Measurements from ENCODE around the gene FLII.
"Not testable (repeated sequence)": the region's sequence is repeated elsewhere in the genome, so short reads cannot be mapped to it uniquely, and the experiment has no call there.

FLII gene

GRCh38 chr17:18238299-18238698 is 20.2 kb downstream of the FLII start:
- DNase-seq: no peak

- no peak for DNase-seq
These were observed 21.1 kb downstream of the FLII start for GRCh38 chr17:18237461-18237860.

GRCh38 chr17:18236494-18236893 is 22.0 kb downstream of the FLII start:
- DNase-seq: no peak

DNA sequence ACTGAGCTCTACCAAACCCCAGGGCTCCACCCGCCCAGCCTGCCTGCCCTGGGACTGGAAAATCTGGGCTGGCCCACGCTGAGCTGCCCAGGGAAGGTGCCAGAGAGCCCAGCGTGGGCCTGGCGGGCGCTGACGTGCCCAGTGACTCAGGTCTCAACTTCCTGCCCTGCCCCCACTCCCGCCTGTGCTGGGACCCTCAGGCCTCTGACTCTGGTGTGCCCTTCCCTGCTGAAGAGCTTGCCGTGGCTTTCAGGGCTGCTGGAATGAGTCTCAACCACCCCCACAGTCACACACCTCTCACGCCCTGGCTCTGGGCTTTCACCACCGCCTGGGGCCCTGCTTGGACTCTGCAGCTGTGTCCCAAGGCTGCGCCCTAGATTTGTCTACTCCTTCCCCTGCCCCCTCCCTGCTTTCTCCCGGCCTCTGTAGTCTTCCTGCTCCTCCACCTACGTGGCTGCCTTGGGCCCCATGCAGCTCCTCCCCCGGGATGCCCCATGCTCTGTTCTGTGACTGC is 22.7 kb downstream of the FLII start:
- no peak for DNase-seq

DNA sequence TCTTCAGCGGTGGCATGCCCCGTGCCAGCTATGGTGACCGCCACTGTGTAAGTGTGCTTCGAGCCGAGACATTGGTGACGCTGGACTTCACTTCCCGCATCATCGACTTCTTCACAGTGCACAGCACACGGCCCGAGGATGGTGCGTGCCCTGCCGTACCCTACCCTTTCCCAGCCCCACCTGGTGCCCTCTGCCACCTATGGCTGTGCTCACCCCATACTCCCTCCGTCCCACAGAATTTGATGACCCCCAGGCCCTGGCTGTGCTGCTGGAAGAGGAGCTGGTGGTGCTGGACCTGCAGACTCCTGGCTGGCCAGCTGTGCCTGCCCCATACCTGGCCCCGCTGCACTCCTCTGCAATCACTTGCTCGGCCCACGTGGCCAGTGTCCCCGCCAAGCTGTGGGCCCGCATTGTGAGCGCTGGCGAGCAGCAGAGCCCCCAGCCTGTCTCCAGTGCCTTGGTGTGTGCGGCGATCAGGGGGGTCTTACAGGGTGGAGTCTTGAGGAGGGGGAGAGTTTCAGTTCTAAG is 23.6 kb downstream of the FLII start:
- no peak for DNase-seq

GRCh38 chr17:18233803-18234518 is 24.6 kb downstream of the FLII start:
- no peak for DNase-seq

- no peak for DNase-seq
These were observed 27.4 kb downstream of the FLII start for GRCh38 chr17:18231164-18231563.

DNA sequence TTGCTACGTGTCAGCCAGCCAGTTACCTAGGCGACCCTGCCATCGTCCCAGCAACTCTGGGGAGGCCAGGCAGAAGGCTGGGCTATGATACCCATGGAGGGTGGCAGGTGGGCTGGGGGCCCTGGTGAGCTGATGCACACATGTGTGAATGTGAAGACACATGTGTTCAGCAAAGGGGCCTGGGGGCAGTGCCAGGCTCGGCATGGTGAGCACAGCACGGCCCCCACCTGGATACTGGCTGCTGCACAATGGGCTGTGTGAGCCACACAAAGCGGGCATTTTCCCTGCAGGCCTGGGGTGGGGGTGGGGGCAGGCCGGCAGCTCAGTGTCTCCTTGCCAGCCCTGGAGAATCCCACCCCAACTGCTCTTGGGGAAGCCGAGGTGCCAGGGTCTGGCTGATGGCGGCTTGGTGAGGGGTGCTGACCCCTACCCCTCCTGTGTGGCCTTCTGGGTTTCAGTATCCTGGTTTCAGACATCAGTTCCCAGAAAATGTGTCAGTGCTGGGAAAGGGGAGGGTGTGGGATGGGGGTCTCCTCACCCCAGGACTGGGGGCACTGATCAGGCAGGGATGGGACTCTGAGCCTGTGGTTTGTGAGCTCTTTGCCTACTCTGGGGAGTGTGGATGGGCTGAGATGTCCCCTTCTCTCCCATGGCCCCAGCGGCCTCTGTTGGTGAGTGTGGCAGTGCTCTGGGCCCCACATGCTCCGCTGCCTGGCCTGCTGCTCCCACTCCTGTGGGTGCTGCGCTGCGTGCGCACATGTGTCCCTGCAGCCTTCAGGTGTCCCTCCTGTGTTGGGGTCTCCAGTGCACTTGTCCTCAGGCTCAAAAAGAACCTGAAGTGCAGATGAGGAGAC is 28.0 kb downstream of the FLII start:
- no peak for DNase-seq

DNA sequence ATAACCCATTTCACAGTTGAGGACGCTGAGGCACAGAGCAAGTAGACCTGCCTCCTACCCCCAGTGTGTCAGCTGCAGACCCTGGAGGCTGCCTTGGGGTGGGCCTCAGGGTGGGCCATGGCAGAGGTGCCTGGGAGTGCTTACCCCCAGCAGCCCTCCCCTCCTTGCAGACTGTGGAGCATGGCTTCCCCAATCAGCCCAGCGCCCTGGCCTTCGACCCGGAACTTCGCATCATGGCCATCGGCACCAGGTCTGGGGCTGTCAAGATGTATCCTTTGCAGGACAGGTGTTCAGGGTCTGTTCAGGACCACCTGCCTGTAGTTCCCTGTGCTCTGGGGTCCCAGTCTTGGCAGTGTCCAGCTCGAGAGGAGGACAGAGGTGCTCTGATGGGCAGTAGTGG is 28.8 kb downstream of the FLII start:
- DNase-seq: no peak

DNA sequence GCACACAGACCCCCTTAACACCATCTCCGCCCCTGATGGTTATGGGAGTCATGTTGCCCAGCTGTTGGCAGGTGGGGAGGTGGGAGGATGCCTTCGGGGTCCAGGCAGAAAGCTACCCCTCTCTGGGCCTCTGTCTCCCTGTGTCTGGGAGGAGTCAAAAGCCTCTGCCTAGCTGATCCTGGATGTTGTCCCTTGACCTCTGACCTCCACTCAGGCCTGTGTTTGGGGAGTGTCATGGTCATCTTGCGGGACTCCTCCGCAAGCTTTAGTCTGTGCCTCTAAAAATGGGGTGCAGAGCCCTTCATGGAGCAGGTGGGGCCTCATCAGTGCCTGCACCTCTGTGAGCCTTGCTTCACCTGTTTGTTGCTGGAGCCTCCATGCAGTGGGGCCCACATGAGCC is 29.3 kb downstream of the FLII start:
- no peak for DNase-seq

DNA sequence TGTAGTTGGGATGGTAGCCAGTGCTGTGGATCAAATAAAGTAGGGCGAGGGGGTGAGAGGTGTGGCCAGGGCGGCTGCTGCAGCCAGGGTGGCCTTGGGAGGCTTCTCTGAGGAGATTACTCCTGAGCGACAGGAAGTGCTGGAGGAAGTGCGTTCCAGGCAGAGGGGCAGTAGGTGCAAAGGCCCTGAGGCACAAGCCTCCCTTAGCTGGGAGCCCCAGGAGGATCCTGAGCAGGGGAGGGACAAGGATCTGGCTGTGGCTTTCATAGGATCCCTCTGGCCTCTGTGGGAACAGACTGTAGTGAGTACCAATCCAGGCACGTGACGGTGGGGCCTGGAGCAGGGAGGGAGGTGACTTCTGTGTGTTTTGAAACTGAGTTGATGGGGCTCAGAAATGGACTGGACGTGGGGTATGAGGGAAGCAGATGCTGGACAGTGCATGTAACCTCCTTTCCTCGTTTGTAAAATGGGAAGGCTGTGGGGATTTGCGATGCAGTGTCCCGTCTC is 30.3 kb downstream of the FLII start:
- no peak for DNase-seq

DNA sequence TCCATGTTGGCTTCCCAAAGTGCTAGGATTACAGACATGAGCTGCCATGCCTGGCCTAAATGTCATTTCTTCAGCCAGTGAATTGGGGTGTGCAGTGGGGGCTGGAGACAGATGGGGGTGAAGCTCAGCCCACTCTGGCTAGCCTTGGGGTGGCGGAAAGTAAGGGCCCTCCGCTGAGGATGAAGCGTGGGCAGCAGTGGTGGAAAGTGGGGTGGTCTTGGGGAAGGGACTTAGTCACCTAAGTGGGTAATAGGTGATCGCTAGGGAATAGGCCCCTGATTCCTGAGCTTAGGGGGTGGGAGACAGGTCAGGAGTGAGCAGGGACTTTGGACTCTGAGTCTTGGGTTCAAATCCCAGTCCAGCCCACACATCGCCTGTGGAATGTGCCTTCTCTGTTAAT is 30.9 kb downstream of the FLII start:
- no peak for DNase-seq

GRCh38 chr17:18226284-18226945 is 32.1 kb downstream of the FLII start:
- DNase-seq: no peak

GRCh38 chr17:18225642-18226283 is 32.8 kb downstream of the FLII start:
- DNase-seq: peak; percentile 52

DNA sequence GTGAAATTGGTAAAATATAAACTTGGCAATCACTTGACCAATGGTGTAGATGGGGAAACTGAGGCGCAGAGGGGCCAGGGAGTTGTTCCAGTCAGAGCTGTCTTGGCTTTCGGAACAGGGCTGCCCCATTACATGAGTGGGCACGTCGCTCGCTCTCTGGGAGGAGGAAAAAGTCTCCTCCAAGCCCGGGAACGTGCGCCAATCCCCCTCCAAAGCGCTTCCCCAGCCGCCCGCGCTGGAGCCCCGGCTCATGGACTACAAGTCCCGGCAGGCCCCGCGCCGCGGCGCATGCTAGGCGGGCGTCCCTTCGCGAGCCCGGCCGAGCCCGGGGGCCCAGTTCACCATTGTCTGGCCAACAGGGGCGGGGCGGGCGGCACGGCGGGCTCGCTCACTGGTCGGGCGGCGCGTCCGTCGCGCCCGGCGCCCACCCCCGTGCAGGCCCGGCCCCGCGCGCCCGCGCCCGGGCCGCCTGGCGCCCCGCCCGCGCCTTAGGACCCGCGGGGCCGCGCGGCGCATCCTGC is 33.4 kb downstream of the FLII start, which contains the start of gene LLGL1:
TSS of gene LLGL1 (plus strand) at position 515 of the 521 bp plus-strand sequence. CDS start 48 bp downstream, outside the sequence.
- DNase-seq: peak; percentile 98

- DNase-seq: no peak
These were observed 34.0 kb downstream of the FLII start for GRCh38 chr17:18224387-18225120.

DNA sequence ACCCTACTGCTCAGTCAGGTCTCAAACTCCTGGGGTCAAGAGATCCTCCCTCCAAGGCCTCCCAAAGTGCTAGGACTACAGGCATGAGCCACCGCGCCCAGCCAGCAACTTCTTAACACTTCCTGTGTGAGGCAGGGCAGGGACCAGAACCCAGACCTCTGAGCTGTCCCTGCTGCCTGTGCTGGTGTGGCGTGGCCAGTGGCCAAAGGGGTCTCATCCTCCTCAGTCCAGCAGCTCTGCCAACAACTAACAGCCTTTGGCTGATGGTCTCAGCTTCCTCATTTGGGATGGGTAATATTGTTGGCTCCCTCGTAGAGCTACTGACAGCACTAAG is 34.5 kb downstream of the FLII start:
- no peak for DNase-seq

- DNase-seq: no peak
These were observed 39.7 kb downstream of the FLII start for GRCh38 chr17:18218756-18219415.

- DNase-seq: peak; percentile 82
These were observed 41.0 kb downstream of the FLII start for GRCh38 chr17:18217412-18218015.

DNA sequence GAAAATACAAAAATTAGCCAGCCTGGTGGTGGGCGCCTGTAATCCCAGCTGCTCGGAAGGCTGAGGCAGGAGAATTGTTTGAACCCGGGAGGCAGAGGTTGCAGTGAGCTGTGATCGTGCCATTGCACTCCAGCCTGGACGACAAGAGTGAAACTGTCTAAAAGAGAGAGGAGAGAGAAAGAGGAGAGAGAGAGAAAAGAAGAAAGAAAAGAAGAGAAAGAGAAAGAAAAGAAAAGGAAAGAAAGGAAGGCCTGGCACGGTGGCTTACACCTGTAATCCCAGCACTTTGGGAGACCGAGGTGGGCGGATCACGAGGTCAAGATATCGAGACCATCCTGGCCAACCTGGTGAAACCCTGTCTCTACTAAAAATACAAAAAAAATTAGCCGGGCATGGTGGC is 41.6 kb downstream of the FLII start:
- DNase-seq: not testable (repeated sequence)

All from hematopoietic multipotent progenitor cell treated with erythropoietin and hydrocortisone succinate and interleukin-3 and kit ligand, for 4 days (in vitro differentiated cells).